ENCODE data around the gene SKP2. TPM values are rescaled to one million over a fixed set of nuclear protein-coding genes. Genes with fewer than 3 reads are reported as not detected.

The SKP2 gene
- total RNA-seq, 1 donor from 2014 or later, result 34.4 TPM

DNA sequence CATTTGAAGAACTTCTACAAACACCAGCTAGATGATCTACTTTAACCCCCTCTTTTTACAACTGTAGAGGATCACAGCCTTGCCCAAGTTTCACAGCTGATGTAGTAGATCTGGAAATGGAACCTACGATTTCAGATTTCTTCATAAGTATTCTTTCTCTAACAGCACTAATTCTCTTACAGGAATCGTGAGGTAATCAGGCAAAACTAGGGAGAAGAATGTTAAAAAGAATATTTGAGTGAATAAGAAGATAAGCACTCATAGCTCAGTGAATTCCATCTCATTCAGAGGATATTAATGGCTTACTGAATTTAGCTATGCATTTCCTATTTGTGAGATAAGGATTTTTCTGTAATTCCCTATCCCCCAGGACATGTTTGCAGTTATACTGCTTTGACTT, 47.7 kb downstream of the SKP2 start:
- DNase-seq (ENCODE audit: low read depth), result no peak

DNA sequence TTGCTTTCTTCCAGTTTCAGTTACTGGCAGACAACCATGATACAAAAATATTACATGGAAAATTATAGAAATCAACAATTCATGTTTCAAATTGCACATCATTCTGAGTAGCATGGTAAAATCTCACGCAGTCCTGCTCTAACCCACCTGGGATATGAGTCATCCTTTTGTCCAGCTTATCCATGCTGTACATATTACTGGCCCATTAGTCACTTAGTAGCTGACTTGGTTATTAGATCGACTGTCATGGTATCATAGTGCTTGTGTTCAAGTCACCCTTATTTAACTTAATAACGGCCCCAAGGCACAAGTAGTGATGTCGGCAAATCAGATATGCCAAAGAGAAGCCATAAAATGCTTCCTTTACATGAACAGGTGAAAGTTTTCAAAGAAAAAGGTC, 48.6 kb downstream of the SKP2 start:
- DNase-seq (ENCODE audit: low read depth), result no peak

DNA sequence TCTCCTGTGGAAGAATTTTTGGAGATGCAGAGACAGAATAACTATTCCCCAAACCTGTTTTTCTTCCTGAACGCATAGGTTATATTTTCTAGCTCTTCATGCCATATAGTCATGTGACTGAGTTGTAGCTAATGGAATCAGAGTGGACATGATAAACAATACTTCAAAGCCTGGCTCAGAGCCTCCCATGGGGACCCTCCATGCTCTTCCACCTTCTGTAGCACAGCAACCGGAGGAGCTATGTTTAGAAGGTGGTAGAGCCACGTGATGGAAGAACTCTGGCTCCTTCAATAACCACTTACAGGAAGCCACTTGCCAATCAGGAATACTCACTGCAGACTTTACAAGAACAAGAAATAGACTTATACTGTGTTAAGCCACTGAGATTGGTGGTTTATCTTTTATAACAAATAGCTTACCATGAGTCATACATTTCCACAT, 50.6 kb downstream of the SKP2 start:
- peak; percentile 35 for DNase-seq (ENCODE audit: low read depth)

DNA sequence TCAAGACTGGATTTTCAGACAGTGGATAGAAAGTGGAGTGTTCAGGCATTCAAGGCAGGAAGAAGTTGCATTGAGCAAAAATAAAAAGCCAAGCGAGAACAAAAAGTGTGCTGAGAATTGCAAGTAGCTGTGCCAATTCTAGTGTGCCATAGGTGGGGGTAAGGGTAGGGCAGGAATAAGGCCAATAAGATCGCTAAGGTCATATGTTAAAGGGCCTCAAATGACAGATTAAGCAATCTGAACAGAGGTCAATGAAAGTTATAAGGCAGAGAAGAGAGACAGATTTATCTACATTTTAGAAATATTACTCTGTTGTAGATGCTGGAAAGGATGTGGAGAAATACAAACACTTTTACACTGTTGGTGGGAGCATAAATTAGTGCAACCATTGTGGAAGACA, 53.4 kb downstream of the SKP2 start:
- DNase-seq (ENCODE audit: low read depth), result no peak

DNA sequence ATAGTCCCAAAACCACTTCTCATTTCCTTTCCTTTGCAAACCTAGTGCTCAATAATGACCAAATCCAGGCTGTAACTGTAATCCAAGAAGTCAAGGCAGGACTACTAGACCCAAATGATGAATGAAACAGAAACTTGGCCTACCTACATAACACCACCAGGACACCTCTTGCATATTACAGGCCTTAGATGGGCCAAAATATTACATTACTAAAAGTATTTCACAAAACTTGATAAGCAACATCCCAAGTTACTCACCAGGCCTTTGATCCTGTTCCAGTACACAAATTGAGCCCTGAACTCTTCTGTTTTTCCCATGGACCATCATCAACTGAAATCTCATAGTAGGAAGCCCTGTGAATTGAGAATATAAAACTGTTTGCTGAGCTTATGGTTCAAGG, 55.0 kb downstream of the SKP2 start:
- DNase-seq (ENCODE audit: low read depth), result no peak

- DNase-seq (ENCODE audit: low read depth), result no peak
Observed at GRCh38 chr5:36208786-36209185, 56.9 kb downstream of the SKP2 start.

DNA sequence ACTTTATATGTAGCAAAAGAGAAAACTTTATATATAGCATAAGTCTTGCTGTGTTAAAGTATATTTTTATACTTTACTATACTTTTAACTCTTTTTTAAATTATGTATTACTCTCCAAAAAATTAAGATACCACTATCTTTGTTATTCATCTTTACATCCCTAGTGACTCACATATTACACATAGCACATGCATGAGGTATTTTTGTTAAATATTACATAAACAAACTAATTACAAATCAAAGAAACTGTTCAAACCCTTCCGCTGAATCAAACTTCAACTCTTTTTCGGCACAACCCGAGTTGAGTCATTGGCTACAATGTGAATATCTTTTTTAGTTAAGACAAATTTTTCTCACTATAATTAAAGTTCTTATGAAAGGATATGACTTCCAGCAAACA, 57.8 kb downstream of the SKP2 start:
- no peak for DNase-seq (ENCODE audit: low read depth)

DNA sequence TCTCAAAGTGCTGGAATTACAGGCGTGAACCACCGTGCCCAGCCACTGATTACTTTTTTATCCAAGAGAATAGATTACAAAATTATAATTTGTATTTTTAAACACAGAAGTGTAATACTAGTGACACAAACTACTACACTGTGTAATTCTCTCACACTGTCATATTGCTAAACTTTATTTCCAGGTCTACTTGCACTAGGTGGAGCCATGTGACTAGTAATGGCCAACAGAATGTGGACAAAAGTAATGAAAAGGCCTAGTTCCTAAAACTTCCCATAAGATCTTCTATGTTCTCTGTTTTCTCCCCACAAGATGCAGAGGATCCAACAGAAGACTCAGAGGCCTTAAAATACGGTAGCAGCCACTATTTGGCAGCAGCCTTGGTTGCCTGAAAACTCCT, 62.5 kb downstream of the SKP2 start:
- DNase-seq (ENCODE audit: low read depth), result no peak

DNA sequence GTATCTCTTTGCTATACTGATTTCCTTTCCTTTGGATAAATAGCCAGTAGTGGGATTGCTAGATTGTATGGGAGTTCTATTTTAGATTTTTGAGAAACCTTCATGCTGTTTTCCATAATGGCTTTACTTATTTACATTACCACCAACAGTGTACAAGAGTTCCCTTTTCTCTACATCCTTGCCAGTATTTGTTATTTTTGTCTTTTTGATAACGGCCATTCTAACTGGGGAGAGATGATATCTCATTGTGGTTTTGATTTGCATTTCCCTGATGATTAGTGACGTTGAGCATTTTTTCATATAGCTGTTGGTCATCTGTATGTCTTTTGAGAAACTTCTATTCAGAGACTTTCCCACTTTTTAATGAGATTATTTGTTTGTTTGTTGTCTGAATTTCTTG, 64.0 kb downstream of the SKP2 start:
- DNase-seq (ENCODE audit: low read depth), result no peak

DNA sequence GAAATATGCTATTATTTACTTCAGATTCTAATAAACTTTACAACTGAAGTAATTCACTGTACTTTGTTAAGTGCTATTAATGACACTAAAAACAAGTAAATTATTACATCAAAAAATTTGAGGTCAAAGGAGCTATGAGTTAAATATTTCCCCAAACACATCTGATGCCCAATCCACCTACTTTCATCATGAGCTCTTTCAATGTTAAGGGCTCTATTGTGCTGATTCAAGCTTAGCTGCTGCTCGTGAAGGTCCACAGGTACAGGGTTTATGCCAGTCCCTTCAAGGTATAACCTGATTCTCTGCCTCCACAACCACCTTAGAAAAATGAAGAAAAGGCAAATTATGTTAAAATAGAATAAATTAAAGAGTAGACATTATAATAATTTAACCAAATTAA, 65.7 kb downstream of the SKP2 start:
- DNase-seq (ENCODE audit: low read depth), result no peak

DNA sequence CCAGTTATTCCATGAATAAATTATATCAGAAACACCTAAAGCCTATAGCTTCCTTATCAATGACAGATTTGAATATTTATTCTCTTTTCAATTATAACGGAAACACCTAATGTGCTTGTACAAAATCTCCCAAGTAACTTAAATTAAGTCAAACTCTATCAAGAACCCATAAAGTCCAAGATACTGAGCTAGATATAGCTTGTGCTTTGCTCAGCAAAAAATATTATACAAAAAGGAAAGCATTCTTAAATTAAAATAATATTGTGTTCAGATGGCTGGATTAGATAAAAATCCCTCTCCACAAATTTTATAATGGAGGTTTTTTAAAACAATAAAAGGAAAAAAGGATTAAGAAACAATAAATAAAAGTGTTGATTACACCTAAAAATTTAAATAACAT, 66.1 kb downstream of the SKP2 start:
- DNase-seq (ENCODE audit: low read depth), result no peak

DNA sequence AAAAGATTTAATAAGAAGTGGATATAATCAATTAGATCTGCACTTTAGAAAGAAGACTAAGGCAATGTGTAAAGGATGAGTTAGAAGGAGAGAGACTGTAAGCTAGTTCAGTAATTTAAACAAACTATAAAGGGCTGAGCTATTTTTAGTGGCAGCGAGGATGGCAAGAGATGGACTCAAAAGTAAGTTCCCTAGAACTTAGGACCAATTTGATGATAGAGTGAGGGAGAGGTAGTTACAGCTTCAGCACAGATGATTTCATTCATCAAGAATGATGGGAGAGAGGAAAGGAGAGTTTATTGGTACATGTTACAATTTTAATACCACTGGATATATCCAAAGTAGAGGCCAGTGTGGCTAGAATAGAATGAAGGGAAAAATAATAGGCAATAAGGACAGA, 70.7 kb downstream of the SKP2 start:
- no peak for DNase-seq (ENCODE audit: low read depth)

DNA sequence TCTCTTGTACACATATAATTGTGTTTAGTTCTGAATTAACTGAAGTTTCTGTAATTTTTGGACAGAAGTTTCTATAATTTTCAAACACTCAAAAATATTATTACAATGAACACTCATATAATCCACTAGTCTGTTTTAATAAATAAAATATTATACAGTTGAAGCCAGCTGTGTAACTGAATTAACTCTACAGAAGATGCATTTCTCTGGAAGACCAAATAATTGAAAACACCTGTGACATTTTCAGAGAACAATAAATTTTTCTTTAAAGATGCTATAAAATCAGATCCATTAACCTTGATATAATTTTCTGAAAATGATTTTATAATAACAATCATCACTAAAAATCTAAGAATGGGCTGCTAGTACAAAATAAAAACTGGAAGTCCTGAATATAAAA, 75.1 kb downstream of the SKP2 start:
- DNase-seq (ENCODE audit: low read depth), result no peak

DNA sequence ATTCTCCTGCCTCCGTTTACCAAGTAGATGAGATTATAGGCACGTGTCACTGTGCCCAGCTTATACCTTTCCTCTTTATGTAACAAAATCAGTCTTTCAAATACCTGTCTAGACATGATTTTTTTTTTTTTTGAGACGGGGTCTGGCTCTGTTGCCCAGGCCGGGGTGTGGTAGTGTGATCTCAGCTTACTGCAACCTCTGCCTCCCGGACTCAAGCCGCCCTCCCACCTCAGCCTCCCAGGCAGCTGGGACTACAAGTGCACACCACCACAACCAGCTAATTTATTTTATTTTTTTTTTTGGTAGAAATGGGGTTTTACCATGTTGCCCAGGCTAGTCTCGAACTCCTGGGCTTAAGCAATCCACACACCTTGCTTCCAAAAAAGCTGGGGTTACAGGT, 76.6 kb downstream of the SKP2 start:
- DNase-seq (ENCODE audit: low read depth), result no peak

- peak; percentile 48 for DNase-seq (ENCODE audit: low read depth)
Observed at GRCh38 chr5:36230151-36230790, 78.4 kb downstream of the SKP2 start.

- DNase-seq (ENCODE audit: low read depth), result no peak
Observed at GRCh38 chr5:36232533-36232932, 80.6 kb downstream of the SKP2 start.

MicroRNAs encoded within 50 kb of the gene (microRNA counts, 767-probe panel; counts per million panel counts)
- microRNA hsa-miR-580, result not detected

Small RNAs within 50 kb of the gene (microRNA-seq; reads per million reads assigned to microRNA genes)
- 0.65 reads per million for gene MIR580

Other genes with a start within 250 kb of the SKP2 start
- not detected in 2 replicates for gene CAPSL, start 213.5 kb upstream of the SKP2 start, total RNA-seq
- not detected in 2 replicates for gene UGT3A1, start 160.7 kb upstream of the SKP2 start, total RNA-seq
- gene UGT3A2, start 85.2 kb upstream of the SKP2 start, total RNA-seq, result not detected in 2 replicates
- 47.3 and 61.7 TPM in 2 replicates for gene LMBRD2, start 224 bp upstream of the SKP2 start, total RNA-seq
- gene NADK2, start 89.8 kb downstream of the SKP2 start, total RNA-seq, result 28.8 and 32.6 TPM in 2 replicates
- 9.4 and 12.6 TPM in 2 replicates for gene RANBP3L, start 149.8 kb downstream of the SKP2 start, total RNA-seq

All from myocyte (in vitro differentiated cells).